Astrocyte (in vitro differentiated cells and primary cell): Measurements from ENCODE around the gene PPP1R12C.
"Not testable (repeated sequence)": the region's sequence is repeated elsewhere in the genome, so short reads cannot be mapped to it uniquely, and the experiment has no call there.

Experiments
- CTCF ChIP-seq: IDR thresholded peaks from 2 replicates; pipeline ENCODE4 v1.5.1; 2011; ENCODE audit warnings: low read depth, mild to moderate bottlenecking, inconsistent platforms, low read length, moderate library complexity; ENCODE audit not compliant: insufficient read depth
- EZH2 ChIP-seq: IDR thresholded peaks from 2 replicates; pipeline ENCODE4 v1.6.1; 2012; ENCODE audit warnings: mild to moderate bottlenecking, low read length, inconsistent platforms; ENCODE audit not compliant: insufficient read depth

- TF ChIP-seq EZH2, CTCF: not testable (repeated sequence)
Observed at GRCh38 chr19:55065516-55065915, 51.9 kb downstream of the PPP1R12C start.
